HG02938 (cell line): ENCODE measurements around the gene DCBLD2.

Experiments
- ATAC-seq: cut with Tn5 transposase; IDR thresholded peaks from one replicate; pipeline ENCODE4 v1.9.1; 2021; ENCODE audit warnings: mild to moderate bottlenecking, moderate library complexity; ENCODE audit not compliant: unreplicated experiment

Gene DCBLD2

DNA sequence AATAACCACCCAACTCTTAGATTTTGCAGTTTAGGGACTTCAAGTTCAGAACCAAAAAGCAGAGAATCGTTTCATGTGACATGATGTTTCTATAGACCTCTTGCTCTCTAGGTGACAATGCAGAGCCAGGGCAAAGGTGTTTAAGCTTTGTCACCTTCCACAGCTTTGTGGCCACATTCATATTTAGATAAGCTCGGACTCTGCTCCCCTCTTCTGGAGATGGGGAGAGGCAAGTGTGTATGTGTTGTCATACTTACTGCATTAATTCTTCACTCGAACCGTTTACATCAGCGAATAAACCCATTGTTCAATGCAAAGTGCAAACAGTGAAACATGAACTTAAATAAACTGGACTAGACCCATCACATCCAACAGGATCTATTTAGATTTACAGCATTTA lies 105.2 kb downstream of the DCBLD2 start:
- ATAC-seq, result no peak

DNA sequence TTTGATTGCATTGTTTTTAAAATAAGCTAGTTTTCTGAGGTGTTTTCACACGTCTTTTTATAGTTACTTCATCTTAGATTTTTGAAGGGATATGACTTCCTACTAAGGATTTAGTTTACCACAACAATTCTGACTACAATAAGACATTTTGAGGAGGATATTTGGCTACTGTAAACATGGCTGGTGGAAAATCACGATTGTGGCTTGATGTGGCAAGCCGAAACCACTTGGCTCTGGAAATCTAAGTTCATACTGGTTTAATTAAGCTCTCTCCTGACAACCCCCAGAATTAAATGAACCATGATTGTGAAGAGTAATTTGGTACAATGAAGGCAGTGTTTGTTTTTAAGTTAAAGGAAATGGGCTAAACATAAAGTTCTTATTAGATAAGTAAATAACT lies 107.5 kb downstream of the DCBLD2 start:
- no peak for ATAC-seq

DNA sequence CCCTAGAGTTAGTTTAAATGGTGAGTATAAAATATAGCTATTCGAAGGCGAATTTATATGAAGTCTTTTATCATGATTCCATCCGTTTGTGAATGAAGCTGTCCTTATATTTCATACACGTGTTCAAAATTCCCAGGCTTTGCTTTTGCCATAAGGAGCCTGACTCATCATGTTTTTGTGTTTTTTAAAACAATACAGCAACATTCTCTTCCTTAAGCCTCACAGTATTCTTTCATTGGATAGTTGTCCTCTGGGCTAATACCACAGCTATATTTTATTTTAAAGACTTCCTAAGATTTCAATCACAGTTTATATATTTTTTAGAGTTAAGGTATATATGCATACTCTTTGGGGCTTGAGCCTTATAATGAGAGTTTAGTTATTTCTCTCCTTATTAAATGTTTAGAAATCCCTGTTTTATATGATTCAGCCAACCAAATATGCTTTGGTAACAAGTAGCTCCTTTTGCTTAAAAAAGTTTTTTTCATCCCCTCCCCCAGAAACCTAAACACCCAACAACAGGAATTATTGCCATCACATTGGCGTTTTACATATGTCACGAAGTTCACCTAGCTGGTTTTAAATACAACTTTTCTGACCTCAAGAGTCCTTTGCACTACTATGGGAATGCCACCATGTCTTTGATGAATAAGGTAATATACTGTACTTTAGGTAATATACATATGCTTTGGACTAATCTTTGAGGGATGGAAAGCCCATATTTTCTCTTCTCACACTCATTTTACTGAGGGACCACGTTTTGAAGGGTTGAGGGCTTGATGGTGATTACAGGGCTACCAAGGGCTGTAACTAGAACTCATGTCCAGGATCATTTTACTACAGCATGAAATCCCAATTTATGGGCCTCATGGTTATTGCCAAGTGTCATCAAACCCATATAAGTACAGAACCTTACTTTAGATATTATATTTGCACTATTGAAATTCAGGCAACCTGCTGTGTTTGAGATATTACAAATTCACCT lies 109.9 kb downstream of the DCBLD2 start:
- no peak for ATAC-seq

DNA sequence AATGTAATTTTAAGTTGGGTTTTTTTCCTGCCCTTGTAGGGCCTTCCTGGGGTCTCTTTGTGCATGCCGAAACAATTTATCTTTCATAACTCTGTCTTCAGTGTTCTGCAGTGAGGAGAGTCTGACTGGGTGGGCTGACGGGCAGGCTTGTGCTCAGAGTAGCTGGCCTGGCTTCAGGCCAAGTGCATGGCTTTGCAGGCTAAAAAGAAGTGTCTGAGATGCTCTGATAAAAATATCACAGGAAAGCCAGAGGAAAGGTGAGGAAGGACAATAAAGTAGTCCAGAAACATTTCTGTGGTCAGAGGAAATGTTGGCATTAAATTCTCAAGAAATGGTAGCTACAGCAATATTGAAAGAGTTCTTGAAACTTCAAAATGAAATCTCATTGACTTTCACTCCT lies 112.8 kb downstream of the DCBLD2 start:
- no peak for ATAC-seq

DNA sequence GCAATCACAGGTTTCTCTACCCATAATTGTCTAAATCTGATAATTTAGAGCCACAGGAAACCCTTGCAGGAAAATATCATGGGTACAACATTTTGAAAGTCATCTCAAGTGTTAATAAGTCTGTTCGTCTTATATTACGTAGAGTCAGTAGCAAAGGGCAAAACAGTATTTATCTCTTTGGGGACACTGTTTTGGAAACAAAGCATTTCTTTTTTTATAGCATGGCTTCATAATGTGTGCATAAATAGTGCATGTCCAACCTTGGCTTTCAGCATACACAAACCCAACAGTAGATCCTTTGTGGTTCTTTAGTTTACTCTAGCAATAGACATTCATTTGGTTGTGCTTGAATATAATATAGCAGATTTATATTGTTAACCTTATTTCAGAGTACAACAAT lies 114.3 kb downstream of the DCBLD2 start:
- no peak for ATAC-seq

DNA sequence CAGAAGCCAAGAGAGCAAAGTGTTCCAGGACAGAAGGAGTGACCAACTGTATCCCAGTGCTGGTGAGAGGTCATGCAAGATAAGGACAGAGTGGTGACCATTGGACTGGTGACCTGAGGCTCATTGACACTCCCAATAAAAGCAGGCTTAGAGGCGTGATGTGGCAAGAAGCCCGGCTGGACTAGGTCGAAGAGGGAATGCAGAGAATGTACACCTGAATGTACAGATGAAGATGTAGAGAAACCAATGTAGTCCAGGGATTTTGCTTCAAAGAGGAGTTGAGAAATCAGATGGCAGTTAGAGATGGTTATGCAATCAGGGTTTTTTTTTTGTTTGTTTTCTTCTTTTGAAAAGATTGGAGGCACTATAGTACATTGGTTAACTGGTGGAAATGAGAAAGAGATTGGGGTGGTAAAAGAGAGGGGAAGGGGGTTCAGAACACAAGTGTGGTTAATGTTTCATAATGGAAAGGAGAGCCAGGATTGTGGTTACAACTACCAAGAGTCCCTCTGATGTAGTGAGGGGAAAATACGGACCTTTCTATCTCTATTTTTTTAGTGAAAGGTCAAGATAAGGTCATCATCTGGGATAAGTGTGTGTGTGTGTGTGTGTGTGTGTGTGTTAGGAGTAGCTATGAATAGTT lies 115.0 kb downstream of the DCBLD2 start:
- ATAC-seq, result no peak

DNA sequence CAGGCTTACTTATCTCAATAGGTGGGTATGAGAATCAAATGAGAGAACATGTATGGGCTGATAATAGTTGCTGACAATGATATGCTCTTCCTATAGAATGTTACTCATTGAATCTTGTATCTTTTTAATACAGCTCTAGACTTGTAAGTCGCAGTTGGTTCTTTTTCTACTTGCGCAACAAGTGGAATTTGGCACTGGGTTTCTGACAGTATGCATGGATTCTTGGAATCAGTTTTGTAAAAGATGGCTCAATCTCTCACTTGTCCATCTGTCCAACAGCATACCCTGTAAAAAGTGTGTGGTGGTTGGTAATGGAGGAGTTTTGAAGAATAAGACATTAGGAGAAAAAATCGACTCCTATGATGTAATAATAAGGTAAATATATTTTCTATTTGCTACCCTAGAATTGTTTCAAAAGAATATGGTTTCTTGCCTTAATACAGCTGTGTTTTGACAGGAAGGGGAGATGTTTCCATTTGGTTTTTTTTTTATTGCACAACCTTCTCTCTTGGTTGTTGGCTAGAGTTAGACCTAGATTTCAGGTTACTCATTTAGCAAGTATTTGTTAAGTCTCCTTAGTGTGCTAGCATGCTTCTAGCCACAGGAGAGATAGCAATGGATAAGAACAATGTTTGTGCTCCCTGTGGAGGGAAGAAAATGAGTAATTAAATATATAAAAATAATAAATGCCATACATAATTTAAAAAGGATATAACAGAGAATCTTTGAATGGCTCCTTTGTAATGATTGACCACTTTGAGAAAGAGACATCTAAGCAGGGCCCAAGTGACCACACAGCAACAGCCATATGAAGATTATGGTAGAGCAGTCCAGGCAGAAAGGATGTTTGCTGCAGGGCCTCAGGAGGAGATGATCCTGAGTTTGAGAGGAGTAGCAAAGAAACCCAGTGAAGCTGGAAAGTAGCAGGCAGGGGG lies 116.6 kb downstream of the DCBLD2 start:
- no peak for ATAC-seq

DNA sequence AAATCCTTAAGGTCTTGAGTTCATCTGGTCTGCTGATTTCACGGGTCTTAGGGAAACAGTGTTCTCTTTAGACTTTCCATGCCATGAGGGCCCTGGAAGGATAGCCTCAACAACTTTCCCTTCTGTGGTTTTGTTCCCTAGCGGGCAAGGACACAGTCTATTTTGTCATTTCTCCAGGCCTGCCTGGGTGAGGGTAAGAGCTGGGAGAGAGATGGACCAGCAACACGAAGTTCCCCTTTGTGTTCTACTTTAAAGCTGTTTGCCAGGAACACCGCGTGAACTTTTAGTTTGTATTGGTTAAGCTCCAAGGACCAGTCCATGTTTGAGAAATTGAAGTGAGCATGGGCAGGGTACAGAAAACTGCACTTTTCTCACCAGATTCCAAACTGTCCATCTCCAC lies 117.5 kb downstream of the DCBLD2 start:
- no peak for ATAC-seq

DNA sequence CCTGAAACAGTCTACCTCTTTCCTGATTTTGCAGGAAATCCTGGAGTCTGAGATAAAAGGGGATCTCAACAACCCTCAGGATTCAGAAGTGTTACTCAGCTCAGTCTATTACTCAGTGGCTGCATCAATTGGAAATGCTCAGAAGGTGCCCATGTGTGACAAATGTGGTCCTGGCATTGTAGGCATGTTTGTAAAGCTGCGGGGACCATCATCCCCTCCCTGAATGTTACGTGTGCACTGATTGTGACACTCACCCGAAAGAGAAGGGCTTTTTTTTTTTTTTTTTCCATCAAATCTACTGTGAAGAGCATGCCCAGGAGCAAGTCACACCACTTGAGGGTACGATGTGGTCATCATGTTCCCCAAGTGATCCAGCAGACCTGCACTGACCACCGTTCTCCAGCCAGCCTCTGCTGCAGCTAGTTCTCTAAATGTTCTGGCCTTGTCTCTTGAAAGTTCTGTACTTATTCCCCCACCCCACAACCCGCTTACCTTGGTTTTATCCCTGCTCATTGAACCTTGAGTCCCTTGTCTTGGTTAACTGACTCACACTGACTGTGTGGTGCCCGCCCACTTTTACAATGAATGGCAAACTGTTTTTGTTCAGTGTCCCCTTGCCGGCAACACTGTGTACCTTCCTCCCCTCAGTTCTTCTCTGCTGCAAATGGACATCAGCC lies 118.5 kb downstream of the DCBLD2 start:
- ATAC-seq, result no peak

DNA sequence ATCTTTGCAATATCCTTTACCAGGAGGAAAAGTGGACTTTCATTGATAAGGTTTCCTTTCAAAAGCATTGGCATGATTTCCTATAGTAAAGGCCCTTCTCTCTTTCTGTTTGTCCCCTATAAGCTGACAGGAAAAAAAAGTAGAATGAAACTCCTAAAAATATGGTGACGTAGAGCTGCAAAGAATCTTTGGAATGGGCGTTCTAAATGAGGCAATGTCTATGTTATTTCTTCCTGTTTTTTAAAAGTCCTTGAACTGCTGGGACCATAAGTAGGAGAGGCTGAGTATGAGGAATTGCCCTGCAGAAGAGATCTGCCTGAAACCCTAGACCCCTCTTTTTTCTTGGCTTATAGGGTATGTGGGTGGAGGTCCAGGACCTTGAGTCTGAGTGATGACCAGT lies 121.2 kb downstream of the DCBLD2 start:
- ATAC-seq, result no peak

DNA sequence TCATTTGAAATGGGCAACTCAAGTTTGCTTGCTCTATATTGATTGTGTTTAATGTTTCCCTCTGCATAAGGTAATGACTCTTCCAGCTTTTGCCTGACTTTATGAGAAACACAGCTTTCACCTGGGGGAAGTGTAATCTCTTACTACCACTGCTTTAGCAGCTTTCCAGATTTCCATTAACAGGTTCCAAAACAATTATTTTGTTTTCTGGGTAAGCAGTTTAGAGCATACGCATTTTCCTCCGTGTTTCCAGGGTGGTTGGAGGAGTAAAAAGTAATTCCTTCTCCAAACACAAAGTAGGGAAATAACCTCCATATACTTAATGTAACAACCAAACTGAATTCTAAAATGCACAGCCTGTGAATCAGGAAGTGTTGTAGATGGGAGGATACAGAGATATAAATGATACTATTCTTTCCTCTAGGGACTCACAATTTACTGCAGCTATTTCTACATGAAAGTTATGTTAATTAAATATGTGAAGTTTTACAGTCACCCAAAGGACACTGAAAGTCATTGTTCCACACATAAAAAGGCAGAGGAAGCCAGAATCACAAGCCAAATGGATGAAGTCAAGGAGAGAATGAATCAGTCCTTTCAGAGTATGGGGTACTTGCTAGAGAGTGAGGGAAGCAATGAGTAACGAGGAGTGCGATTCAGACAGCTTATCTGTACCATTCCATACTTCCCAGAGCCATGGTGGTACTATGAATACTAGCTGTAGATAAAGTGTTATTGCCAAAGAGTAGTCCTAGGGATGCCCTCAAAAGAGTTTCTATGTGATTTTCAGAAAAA lies 121.8 kb downstream of the DCBLD2 start:
- no peak for ATAC-seq

DNA sequence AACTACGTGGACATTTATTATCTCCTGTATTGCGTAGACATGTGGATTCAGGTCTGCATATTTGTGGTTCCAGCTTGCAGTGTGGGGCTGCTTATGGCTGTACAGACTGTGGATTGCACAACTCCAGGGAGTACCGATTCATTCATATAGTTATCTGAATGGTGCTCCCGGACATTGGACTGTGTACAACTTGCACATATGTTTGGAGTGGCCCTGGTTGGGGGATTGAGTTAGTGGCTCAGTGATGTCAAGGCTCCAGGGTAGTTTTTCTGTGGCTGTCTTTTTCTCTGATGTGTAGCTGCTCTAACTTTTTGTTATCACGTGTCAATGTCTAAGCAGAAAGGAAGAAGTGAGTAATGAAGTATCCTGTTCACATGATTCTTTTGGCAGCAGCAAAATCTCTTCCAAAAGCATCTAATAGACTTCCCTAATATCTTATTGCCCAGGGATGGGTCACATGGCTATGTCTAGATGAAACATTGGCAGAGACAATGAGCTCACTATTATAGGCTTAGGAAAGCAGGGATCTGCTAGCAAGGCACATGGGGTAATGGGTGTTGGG lies 122.6 kb downstream of the DCBLD2 start:
- ATAC-seq, result no peak

DNA sequence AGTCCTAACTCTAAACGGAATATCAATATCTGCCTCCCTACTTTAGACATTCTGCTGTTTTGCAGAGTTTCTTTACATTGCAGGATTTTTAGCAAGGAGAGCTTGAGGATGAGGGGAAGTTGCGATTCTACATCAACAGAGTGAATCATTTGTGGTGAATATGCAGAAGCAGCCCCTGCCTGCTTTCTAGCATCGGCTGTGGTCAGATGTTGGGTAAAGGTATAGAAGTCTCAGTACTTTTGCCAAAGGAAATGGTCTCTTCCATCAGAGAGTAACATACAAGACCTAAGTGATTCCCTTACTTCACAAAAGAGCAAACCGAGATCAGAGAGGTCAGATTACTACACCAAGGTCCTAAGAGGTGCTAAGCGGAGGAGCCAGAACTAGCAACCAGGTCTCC lies 123.1 kb downstream of the DCBLD2 start:
- ATAC-seq, result no peak

DNA sequence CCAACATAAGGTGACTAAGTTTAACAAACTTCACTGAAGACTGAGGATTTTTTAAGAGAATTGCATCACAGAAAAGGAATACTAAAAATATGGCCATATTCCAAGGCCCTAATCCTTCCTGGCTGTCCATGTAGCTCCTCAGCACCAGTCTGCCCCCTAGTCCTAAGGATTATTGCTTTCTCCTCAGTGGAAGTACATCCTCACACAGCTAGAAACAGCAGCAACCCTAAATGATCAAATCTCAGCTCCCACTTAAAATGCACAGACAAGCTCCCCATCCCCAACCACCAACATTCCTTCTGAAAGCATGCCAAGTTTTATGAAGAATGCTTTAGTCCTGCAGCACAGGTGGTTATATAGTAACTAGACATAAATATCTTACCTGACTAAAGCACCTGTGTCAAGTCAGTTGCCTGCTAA lies 123.7 kb downstream of the DCBLD2 start:
- no peak for ATAC-seq

DNA sequence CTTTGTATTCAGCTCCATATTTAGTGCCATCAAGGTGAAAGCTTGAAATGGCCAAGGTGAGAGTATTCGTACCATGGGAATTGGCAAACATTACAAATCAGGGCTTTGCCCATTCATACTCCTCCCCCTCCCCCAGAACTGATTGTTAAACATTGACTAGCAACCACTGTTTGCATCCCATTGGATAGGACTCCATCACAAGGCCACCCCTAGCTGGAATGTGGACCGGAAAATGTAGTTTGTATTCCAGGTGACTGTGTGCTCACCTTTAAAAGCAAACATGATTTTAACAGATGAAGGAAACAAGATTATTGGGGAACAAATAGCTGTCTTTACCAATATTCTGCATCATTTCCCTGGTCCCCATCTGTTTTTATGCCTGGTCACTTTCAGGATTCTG lies 124.2 kb downstream of the DCBLD2 start:
- no peak for ATAC-seq

DNA sequence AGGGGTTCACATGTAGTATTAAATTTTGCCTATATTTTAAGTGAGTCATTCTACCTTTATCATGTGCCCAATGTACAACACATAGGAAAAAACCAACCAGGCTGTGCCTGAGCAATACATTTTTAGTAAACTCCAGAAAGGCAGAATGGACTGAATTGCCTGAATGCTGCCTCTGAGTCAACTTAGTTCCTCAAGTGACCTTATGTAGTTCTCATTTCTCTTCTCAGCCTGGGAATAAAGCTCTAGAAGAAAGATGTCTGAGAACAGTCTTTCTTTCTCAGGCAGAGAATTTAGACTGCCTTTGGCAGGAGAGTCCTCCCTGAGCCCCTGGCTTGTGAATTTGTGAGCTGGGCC lies 125.4 kb downstream of the DCBLD2 start:
- ATAC-seq, result no peak

DNA sequence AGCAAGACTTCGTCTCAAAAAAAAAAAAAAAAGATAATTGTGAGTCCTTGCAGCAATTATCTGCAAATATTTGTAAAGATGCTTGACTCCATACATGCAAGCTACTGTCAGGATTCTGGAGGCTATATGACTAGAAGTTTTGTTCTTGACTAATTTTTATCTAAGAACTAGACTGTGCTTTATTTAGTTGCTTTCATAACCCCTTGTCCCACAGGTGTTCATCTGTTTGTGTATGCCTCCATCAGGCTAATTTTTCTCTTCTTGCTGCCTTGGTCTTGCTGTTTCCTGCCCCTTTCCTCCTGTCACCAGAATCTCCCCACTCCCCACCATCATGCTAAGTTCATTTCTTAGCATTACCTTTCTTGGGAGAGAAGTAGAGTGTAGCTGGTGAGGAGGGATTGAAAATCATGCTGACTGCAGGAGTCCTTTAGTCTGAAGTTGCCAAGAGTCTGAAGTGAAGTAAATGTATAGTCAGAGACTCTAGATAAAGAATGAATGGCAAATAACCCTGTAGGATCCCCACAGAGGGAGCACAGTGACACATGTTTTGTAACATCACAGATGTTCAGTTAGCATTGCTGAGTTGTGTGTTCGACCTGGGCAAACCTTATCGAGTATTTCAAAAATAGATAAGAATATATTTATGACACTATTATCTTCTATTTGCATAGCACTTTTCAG lies 125.9 kb downstream of the DCBLD2 start:
- ATAC-seq, result no peak

DNA sequence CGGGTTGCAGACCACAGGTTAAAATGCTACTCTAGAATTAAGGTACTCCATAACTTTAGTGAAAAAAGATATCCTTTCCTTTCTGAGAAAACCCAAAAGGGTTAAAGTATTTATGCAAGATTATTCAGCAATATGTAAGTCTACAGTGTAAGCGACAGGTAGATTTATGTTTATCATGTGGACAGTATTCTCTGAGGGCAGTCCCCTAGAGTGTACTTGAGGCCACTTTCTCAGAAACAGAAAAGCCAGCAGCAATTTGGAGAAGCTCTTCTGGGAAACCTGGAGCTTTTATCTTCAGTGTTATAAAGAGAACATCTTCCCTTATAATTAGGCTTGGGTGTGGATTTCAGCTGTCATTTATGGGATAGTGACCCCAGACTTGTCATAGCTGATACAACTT lies 129.5 kb downstream of the DCBLD2 start:
- ATAC-seq, result no peak
